Peyer's patch (tissue), 4 donors: ENCODE measurements around the gene ANKRD13A.

Experiments
- CTCF ChIP-seq, 6 experiments: fragments of 450-650 bp in 4 of 6; fragments of 200-600 bp in 2 of 6; sonication (generic) in 1 of 6; IDR thresholded peaks; one replicate each; pipeline ENCODE4 v1.5.1; 2017 to 2019; ENCODE audit warnings: antibody characterized with exemption in 6 of 6, mild to moderate bottlenecking in 3 of 6, moderate library complexity in 1 of 6
- POLR2A ChIP-seq, 2 donors: fragments of 450-650 bp; IDR thresholded peaks; one replicate each; pipeline ENCODE4 v1.5.1; 2017; ENCODE audit warnings: antibody characterized with exemption in 2 of 2, mild to moderate bottlenecking in 2 of 2, moderate library complexity in 2 of 2

- TF ChIP-seq CTCF (IDR thresholded peaks at IDR 0.05) (no peak), POLR2A (IDR thresholded peaks at IDR 0.05) (no peak)
Measured at GRCh38 chr12:109991586-109991985, 7.6 kb upstream of the ANKRD13A start.
